GM21576 (cell line): ENCODE data around the gene SYNGR1.
"Not testable (repeated sequence)": the region's sequence is repeated elsewhere in the genome, so short reads cannot be mapped to it uniquely, and the experiment has no call there.

Experiments
- ATAC-seq: cut with Tn5 transposase; IDR thresholded peaks from one replicate; pipeline ENCODE4 v1.9.1; 2021; ENCODE audit warnings: mild to moderate bottlenecking, moderate library complexity; ENCODE audit not compliant: unreplicated experiment

Gene SYNGR1

GRCh38 chr22:39405346-39406085 lies 55.7 kb downstream of the SYNGR1 start:
- ATAC-seq = no peak

GRCh38 chr22:39408173-39408572 lies 58.4 kb downstream of the SYNGR1 start:
- ATAC-seq = no peak

GRCh38 chr22:39408807-39409206 lies 59.0 kb downstream of the SYNGR1 start:
- ATAC-seq = no peak

GRCh38 chr22:39409516-39410029 lies 59.8 kb downstream of the SYNGR1 start:
- no peak for ATAC-seq

- ATAC-seq = no peak
Observed at GRCh38 chr22:39410264-39410663, 60.5 kb downstream of the SYNGR1 start.

GRCh38 chr22:39411828-39412365 lies 62.1 kb downstream of the SYNGR1 start:
- not testable (repeated sequence) for ATAC-seq

GRCh38 chr22:39413204-39413603 lies 63.4 kb downstream of the SYNGR1 start:
- ATAC-seq = not testable (repeated sequence)

- no peak for ATAC-seq
Observed at GRCh38 chr22:39414377-39414776, 64.6 kb downstream of the SYNGR1 start.

GRCh38 chr22:39414886-39415285 lies 65.1 kb downstream of the SYNGR1 start:
- ATAC-seq = no peak

- no peak for ATAC-seq
Observed at GRCh38 chr22:39415506-39415905, 65.7 kb downstream of the SYNGR1 start.

GRCh38 chr22:39416319-39416718 lies 66.5 kb downstream of the SYNGR1 start:
- no peak for ATAC-seq

- ATAC-seq = no peak
Observed at GRCh38 chr22:39417641-39418040, 67.8 kb downstream of the SYNGR1 start.

GRCh38 chr22:39418696-39419095 lies 68.9 kb downstream of the SYNGR1 start:
- no peak for ATAC-seq

GRCh38 chr22:39419096-39419495 lies 69.3 kb downstream of the SYNGR1 start:
- no peak for ATAC-seq

GRCh38 chr22:39419911-39420310 lies 70.1 kb downstream of the SYNGR1 start:
- ATAC-seq = no peak

GRCh38 chr22:39421691-39422090 lies 71.9 kb downstream of the SYNGR1 start:
- no peak for ATAC-seq

GRCh38 chr22:39422101-39422500 lies 72.3 kb downstream of the SYNGR1 start:
- no peak for ATAC-seq

- no peak for ATAC-seq
Observed at GRCh38 chr22:39422721-39423120, 72.9 kb downstream of the SYNGR1 start.

- no peak for ATAC-seq
Observed at GRCh38 chr22:39423976-39424375, 74.2 kb downstream of the SYNGR1 start.

- ATAC-seq = no peak
Observed at GRCh38 chr22:39426380-39427043, 76.7 kb downstream of the SYNGR1 start.

- no peak for ATAC-seq
Observed at GRCh38 chr22:39427751-39428596, 78.2 kb downstream of the SYNGR1 start.
